Renal cortical epithelial cell (primary cell): ENCODE data around the gene BFSP2. TPM values are rescaled to one million over a fixed set of nuclear protein-coding genes. Genes with fewer than 3 reads are reported as not detected.
"Not testable (repeated sequence)": the region's sequence is repeated elsewhere in the genome, so short reads cannot be mapped to it uniquely, and the experiment has no call there.

ENCODE experiments used
- DNase-seq: peaks from one replicate; pipeline ENCODE4 v3.0.0-alpha.2; 2011; ENCODE audit warnings: low read depth
- total RNA-seq: library from RNA; depleted of rRNA; stranded (reverse); fragments of >200 nt; gene quantifications from 2 replicates; pipeline ENCODE4 v1.2.3, GENCODE V29; 2014

The BFSP2 gene
- total RNA-seq, 1 donor from 2014 or later: not detected

DNA sequence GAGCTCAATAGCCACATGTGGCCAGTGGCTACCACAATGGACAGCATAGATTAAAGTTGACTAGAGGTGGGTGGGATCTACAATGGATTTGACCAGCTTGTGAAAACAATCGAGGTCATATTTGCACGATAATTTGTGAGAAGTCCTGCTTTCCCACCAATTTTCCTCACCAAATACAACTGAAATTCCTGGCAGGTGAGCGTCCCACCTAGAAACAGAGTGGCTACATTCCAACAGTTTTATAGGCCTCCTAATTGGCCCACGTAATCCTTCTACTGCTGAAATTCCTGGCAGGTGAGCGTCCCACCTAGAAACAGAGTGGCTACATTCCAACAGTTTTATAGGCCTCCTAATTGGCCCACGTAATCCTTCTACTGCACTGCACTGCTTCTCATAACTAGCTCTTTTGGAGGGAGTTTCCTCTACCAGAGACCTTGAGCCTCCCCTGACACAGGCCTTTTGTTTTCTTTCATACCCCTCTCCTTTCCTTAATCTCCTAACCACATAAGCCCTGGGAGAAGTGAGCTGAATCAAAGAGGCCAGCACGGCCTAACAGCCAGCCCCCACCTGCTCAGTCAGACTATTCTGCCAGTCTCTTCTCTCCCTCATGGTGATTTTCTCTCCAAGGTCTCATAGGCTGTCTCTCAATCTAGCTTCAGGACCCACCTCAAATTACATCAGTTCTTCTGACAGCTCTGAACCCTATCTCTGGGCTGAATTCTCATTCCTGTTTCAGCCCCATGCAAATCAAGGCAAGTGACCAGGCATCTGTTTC lies 80.2 kb downstream of the BFSP2 start:
- peak; percentile 52 for DNase-seq

DNA sequence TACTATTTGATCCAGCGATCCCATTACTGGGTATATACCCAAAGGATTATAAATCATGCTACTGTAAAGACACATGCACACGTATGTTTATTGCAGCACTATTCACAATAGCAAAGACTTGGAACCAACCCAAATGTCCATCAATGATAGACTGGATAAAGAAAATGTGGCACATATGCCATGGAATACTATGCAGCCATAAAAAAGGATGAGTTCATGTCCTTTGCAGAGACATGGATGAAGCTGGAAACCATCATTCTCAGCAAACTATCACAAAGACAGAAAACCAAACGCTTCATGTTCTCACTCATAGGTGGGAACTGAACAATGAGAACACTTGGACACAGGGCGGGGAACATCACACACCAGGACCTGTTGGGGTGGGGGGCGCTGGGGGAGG lies 82.6 kb downstream of the BFSP2 start:
- not testable (repeated sequence) for DNase-seq

DNA sequence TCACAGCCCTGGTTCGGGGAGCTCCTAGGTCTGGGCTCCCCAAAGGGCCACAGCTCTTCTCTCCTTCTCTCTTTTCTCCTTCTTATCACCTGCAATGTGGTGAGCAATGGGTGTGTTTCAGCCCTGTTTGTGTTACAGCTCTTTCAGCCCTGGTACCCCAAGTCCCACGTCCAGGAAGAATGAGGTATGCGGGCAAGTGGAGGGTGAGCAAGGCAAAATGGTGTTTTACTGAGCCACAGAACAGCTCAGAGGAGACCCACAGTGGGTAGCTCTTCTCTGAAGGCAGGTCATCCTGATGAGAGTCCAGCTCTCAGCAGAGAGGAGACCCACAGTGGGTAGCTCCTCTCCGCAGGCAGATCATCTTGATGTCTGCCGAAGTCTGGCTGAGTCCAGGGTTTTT lies 86.8 kb downstream of the BFSP2 start:
- no peak for DNase-seq

DNA sequence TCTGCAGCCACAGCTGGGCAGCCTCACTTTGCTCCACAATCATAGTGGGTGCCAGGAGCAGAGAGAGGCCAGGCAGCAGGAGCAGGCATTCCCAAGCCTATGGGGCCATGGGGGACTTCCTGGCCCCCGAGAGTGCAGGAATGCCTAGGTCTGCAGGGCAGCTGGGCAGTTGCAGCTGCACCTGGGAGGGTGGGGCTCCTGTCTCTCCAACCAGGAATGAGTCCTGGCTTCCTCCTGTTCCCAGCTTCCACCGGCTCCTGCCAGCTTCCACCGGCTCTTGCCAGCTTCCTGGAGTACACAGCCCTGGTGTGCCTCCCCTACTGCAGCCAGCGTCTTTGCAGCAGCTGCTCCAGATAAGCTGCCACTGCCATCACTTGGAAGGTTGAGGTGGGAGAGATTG lies 87.3 kb downstream of the BFSP2 start:
- DNase-seq: no peak

DNA sequence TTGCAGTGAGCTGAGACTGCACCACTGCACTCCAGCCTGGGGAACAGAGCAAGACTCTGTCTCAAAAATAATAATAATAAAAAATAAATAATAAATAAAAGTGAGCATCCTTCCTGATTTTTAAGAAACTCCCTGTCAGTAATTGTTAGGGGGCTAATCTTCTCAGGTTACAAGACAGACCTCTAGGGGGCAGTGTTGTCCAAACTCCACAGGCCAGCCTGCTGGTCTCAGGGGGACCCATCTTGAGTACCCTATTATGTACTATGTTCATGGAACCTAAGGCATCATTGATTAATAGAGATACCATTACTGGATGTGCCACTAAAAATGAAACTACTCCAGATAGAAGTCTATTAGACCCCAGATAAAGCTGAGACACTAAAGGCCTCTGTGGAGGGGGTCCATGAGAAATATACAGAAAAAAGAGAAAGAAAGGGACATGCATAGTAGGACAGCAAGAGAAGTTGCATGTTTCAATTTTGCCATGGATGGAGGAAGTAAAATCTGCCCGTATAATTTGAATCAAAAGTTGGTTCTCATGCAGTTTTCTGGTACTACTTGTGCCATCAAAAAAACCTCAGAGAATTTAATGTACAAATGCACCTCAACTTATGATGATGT lies 88.2 kb downstream of the BFSP2 start:
- DNase-seq: no peak

- peak; percentile 65 for DNase-seq
These were observed 89.0 kb downstream of the BFSP2 start for GRCh38 chr3:133488785-133489367.

DNA sequence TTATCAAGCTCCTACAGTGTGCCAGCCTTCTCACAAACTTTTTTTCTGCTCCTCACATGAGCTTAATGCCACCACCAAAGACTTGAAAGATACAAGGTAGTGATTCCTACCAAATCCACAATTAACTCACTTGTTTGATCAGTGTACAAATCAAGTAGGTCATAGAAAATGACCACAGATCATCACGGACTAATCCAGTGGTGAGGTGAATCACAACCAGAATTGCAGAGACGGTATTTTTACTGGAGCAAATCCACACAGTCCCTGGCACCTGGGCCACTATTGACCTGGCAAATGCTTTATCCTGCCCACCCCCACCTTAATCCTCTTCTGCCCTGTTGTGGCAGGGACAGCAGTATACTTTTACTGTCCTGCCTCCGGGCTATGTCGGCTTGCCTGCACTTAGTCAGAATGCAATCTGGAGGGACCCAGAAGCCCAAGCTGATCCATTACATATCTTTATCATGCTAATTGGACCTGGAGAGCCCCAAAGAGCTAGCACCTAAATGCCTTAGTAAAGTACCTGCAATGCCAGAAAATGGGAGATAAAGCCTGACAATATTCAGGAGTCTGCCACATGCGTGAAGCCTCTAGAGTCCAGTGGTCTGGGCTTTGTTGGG lies 89.7 kb downstream of the BFSP2 start:
- DNase-seq: peak; percentile 48

DNA sequence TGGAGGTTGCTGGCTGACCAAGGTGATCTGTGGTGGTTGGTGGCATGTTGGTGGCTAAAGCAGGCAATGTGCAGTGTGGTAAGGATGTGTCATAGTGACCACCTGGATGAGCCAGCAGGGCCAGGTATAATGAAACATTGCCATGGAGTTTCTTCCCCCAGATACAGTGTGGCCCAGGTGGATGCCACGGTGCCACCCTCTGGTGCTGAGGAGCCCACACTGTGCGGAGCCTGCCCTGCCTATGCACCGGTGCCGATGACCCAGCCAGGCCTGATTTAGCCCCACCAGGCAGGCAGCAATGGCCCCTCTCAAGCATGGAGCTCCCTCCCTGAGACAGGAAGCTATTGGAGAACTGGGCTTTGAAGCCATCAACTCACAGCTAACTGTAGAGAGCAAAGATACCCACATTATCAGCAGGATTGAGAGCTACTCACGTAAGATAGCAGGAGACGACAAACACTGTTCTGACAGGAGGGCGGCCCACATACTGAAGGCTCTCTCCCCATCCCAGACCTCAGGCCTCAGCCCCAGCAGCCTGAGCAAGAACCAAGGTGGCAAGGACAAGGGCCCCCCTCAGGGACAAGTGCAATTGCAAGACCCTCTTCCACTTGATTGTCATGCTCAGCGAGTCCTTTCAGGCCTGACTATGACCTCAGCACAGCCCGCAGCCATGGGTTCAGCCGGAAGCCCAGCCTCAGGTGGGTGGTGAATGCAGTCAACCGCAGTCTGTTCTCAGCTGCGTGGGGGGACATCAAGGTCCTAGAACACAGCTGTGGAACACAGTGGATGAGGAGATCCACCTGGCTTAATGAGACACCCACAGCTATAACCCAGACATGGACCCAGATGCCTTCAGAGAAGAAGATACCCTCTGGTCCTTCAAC lies 90.9 kb downstream of the BFSP2 start:
- DNase-seq: no peak

DNA sequence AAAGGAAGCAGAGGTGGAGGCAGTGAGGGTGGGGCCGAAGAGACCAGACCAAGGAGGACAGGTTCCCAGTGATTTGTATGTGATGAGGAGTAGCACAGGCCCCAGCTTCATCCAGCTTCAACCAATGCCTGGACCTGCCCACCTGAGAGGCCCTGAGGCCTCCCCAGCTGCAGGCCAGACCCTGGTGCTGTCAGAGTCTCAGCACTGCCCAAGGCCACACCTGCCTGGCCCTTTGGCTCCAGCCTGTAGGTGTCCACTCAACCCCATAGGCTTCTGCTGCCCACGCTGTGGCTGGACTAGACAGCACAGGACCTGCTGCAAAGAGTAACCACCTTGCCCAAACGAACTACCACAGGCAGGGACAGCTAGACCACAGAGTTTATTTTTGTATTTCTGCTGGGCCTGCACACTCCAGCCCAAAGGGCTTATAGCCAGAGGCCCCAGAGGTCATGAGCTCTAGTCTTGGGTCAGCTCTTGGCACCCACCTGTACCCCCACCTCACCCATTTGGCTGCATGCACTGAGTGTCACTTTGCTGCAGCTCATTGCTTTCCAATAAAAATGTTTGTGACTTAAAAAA lies 91.7 kb downstream of the BFSP2 start:
- no peak for DNase-seq

GRCh38 chr3:133492159-133492741 lies 92.4 kb downstream of the BFSP2 start:
- no peak for DNase-seq

DNA sequence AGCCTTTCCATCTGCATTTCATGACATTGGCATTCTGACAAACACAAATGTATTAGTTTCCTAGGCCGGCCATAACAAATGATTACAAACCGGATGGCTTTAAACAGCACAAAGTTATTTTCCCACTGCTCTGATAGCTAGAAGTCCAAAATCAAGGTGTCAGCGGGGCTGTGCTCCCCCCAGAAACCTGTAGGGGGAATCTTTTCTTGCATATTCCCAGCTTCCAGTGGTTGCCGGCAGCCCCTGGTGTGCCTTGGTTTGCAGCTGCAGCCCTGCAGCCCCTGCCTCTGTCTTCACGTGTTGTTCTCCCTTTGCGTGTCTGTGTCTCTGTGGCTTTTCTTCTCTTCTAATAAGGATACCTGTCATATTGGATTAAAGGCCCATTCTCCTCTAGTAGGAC lies 94.6 kb downstream of the BFSP2 start:
- no peak for DNase-seq

DNA sequence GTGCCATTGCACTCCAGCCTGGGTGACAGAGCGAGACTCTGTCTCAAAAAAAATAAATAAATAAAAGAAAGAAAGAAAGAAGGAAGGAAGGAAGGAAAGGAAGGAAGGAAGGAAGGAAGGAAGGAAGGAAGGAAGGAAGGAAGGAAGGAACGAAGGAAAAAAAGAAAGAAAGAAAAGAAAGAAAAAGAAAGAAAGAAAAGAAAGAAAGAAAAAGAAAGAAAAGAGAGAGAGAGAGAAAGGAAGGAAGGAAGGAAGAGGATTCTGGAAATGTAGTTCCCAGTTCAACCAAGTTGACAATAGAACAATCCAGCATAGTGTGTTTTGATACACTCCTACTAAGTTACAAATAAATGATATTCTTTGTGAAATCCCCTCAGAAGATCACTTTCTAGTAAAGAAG lies 102.7 kb downstream of the BFSP2 start:
- DNase-seq: not testable (repeated sequence)

DNA sequence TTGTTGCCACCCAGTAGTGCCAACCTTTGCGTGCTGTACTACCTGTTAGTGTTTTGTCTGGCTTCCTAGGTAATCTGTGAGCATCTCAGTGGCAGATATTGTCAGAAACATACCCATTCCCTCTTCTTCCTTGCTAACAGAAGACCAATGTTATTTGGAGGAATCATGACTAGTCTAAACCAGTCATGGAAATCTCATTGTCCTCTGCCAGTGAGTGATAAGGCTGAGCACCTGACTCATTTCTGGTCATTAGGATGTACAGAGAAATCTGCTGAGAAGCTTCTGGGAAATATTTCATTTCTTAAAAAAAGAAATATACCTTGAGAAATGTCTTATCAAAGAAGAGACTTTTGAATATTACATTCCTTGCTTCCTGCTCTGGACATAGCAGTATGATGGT lies 103.6 kb downstream of the BFSP2 start:
- no peak for DNase-seq

- DNase-seq: no peak
These were observed 104.9 kb downstream of the BFSP2 start for GRCh38 chr3:133504736-133505135.

DNA sequence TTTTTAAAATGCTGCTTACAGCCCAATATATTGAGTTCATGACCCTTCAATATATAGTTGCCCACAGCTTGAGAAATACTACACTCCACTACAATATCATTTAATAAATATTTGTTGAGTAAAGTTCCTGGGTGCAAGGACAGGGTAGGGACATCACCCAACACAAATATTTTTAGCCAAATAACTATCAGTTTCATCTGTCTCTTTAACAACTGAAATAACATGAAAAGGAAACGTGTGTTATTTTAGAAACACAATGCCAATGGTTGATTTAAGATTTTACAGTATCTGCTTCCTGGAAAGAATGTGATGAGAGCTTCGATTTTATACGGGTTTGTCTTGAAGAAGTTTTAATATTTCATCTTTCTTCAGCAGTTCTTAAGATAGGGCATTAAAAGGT lies 106.0 kb downstream of the BFSP2 start:
- no peak for DNase-seq

- no peak for DNase-seq
These were observed 106.5 kb downstream of the BFSP2 start for GRCh38 chr3:133506215-133506901.

GRCh38 chr3:133509488-133509887 lies 109.6 kb downstream of the BFSP2 start:
- no peak for DNase-seq

DNA sequence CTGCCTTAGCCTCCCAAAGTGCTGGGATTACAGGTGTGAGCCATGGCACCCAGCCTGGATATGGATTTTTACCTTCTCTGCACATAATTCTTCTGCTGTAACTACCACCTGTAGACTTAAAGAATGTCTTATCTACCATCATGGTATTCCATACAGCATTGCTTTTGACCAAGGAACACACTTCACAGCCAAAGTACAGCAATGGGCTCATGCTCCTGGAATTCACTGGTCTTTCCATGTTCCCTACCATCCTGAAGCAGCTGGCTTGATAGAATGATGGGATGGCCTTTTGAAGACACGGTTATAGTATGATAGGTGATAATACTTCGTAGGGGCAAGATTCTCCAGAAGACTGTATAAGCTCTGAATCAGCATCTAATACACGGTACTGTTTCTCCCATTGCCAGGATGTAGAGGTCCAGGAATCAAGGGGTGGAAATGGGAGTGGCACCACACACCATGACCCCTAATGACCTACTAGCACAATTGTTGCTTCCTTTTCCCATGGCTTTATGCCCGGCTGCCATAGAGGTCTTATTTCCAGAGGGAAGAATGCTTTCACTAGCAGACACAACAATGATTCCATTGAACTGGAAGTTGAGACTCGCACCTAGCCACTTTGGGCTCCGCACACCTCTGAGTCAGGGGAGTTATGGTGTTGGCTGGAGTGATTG lies 112.7 kb downstream of the BFSP2 start:
- DNase-seq: no peak

DNA sequence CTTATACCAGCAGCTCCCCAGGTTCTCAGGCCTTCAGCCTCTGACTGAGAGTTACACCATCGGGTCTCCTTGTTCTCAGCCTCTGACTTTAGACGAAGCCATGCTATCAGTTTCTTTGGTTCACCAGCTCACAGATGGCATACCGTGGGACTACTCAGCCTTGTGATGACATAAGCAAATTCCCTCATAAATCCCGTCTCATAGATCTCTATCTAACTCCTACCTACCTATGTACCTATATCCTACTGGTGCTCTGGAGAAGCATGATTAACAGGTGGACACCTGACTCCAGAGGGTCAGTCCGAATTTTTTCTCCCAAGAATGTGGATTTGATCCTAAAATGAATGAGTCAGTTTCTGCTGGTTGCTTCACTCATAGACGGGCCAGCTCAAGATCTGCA lies 114.6 kb downstream of the BFSP2 start:
- peak; percentile 56 for DNase-seq

DNA sequence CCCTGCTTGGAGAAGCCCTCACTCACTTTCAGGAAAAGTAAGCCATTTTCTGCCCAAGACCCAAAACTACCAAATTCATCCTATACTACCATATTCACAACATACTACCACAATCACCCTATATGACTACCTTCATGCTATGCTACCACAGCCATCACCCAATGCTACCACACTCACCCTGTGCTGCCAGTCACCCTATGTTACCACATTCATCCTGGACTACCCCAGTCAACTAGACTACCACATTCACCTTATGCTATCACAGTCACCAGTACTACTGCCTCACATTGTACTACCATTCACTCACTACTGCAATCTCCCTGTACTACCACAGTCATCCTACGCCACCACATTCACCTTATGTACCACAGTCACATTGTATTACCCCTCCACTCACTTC lies 115.3 kb downstream of the BFSP2 start:
- no peak for DNase-seq
